ENCODE results near the gene EXOC2.

EXOC2 gene

DNA sequence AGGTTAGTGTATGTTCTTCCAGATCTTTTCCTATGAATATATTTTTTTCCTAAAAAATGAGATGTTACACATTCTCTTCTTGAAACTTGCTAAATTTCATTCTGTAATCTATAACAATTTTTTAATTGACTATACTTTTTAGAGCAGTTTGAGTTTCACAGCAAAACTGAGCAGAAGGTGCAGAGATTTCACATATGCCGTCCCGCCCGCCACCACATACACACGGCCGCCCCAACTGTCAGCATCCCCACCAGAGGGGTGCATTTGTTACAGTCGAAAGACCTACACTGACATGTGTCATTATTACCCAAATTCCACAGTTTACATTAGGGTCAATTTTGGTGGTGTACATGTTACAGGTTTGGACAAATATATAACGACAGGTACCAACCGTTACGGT, 184.9 kb downstream of the EXOC2 start:
- H3K4me3 ChIP-seq (ENCODE audit: low read depth, low read length), result no peak overlapping the region
- TF ChIP-seq, protein P1, sequence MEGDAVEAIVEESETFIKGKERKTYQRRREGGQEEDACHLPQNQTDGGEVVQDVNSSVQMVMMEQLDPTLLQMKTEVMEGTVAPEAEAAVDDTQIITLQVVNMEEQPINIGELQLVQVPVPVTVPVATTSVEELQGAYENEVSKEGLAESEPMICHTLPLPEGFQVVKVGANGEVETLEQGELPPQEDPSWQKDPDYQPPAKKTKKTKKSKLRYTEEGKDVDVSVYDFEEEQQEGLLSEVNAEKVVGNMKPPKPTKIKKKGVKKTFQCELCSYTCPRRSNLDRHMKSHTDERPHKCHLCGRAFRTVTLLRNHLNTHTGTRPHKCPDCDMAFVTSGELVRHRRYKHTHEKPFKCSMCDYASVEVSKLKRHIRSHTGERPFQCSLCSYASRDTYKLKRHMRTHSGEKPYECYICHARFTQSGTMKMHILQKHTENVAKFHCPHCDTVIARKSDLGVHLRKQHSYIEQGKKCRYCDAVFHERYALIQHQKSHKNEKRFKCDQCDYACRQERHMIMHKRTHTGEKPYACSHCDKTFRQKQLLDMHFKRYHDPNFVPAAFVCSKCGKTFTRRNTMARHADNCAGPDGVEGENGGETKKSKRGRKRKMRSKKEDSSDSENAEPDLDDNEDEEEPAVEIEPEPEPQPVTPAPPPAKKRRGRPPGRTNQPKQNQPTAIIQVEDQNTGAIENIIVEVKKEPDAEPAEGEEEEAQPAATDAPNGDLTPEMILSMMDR (IDR thresholded peaks at IDR 0.05; ENCODE audit: low read depth, low read length), result no peak

DNA sequence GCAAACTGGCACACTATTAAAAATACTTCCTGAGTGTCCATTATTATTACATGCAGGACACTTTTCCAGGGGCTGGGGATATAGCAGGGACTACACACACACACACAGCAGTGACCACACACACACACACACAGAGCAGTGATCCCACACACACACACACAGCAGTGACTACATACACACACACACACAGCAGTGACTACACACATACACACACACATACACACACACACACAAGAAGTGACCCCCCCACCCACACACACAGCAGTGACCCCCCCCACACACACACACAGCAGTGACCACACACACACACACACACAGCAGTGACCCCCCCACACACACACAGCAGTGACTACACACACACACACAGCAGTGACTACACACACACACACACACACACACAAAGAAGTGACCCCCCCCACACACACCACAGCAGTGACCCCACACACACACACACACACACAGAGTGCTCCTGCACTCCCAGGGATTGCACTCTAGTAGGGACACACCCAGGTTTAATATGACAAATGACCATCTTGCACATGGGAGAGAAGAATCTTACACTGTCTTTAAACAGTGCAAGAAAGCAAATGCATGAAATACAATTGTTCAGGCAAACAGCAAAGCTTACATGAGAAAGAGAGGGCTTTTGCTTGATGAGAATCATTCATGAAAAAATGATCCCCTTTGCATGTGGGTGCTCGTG, 185.9 kb downstream of the EXOC2 start:
- H3K4me3 ChIP-seq (ENCODE audit: low read depth, low read length), result no peak overlapping the region
- TF ChIP-seq, protein P1 (IDR thresholded peaks at IDR 0.05; ENCODE audit: low read depth, low read length), result no peak

DNA sequence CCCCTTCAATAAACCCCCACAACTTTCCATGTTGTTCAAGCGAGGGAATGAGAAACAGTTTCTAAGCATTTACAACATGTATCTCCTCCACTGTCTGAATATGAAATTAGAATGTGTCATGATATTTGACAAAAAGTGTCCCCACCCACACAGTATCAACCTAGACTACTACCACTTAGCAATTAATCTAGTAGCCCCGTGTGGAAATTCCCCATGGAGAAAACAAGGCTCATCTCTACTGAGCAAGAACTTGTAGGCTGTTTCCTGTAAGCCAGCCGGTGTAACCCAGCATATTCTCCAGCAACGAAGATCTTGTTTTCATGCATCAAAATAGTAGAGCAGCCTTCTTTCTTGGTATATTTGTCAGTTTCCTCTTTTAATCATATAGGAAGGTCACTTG, 186.4 kb downstream of the EXOC2 start:
- TF ChIP-seq, protein P1 (IDR thresholded peaks at IDR 0.05; ENCODE audit: low read depth, low read length), result no peak

DNA sequence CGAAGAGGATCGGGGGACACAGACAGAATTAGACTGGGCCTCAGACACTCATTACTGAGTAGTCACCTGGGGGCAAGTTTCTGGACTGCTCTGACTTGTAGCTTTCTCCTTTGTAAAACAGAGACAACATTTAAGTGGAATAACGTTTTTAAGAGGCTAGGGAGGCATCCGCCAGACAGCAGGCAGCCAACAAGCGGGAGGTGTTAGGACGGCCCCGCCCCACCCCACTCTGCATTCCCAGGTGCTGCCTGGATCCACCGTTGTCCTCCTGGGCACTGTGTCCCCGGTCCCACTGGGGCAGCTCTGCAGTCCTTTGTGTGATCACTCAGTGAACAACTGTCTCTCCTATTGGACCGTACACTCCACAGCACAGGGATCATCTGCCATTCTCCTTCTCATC, 187.6 kb downstream of the EXOC2 start:
- H3K4me3 ChIP-seq (ENCODE audit: low read depth, low read length), result no peak overlapping the region
- TF ChIP-seq, protein P1 (IDR thresholded peaks at IDR 0.05; ENCODE audit: low read depth, low read length), result no peak

More for the DNA sequence above, 186.4 kb downstream of the EXOC2 start:
- H3K4me3 ChIP-seq (ENCODE audit: low read depth, low read length), result no peak overlapping the region

DNA sequence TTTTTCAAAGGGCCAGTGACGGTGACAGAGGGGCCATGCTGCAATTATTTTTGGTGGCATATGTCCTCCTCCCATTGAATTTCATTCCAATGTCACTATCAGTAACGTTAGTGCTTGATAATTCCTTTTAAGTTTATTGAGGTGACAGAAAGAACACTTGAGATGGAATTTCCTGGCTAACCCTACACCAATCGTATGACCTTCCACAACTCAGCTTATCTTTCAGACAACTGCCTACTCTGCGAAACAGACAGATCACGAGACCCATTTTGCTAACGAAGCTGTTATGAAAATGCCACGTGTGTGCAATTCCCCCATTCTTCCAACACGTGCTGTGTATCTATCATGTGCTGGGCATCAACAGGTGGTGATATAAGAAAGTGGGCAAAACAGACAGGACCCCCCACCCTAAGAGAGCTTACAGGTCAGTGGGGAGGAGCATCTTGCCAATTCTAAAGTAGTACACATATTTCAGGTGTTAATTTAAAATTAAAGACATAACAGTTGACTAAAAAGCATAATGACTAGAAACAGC, 188.4 kb downstream of the EXOC2 start:
- TF ChIP-seq, protein P1 (IDR thresholded peaks at IDR 0.05; ENCODE audit: low read depth, low read length), result no peak
- no peak overlapping the region for H3K4me3 ChIP-seq (ENCODE audit: low read depth, low read length)

DNA sequence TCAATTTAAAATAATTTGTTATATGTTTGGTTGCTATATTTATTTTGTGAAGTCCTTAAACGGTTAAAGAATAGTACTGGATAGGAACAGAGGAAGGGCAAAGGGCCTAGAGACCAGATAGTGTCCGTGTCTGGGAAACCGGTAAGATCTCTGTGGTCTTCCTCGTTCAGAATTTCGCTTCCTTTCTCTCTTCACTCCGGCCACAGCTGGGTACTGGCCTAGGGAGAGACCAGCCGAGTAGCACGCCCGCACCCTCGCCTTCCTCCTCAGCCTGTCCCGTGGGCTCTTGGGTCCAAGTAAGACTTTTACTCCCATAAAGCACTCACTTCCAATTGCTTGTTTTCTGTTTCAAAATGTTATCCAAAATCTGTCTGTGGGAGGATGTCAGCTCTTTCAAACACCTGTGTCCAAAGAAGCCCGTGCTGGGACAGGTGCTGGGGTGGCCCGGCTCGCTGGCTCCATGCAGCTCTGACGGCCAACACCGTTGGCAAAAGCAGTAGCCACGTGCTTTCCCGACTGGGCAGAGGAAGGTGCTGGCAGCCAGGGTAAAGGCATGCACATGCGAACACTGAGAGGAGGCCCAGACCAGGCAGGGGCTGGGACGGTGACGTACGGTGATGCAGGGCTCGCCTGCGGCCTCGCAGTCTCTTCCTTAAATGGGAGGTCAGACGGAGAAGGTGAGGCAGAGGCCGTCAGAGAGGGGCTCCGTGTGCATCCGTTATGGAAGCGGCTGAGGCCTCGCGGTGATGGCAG, 189.2 kb downstream of the EXOC2 start:
- TF ChIP-seq, protein P1 (IDR thresholded peaks at IDR 0.05; ENCODE audit: low read depth, low read length), result no peak
- no peak overlapping the region for H3K4me3 ChIP-seq (ENCODE audit: low read depth, low read length)

DNA sequence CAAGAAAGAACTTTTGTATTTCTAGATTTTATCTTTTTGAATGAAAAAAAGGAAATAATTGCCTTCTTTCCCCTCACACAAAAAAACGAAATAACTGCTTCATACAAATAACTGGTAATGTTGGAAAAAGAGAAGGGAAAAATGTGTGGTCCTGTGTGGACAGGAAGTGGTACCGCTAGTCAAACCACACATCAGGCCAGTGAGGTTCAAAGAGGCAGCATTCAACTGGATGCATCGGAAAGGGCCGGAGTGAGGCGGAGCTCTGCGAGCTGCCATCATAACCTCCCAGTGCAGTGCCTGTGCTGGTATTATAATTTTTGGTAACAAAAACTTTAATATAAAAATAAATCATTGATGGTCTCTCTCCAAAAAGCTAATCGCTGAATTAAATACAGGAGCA, 190.2 kb downstream of the EXOC2 start:
- TF ChIP-seq, protein P1 (IDR thresholded peaks at IDR 0.05; ENCODE audit: low read depth, low read length), result no peak

More for the DNA sequence above, 190.2 kb downstream of the EXOC2 start:
- H3K4me3 ChIP-seq (ENCODE audit: low read depth, low read length), result no peak overlapping the region

Measured in WI38 (cell line).